ENCODE data around the gene ITM2A. TPM values are rescaled to one million over a fixed set of nuclear protein-coding genes. Genes with fewer than 3 reads are reported as not detected.

ITM2A gene
- polyA plus RNA-seq (2012; ENCODE audit: insufficient read length, low read depth) = not detected

DNA sequence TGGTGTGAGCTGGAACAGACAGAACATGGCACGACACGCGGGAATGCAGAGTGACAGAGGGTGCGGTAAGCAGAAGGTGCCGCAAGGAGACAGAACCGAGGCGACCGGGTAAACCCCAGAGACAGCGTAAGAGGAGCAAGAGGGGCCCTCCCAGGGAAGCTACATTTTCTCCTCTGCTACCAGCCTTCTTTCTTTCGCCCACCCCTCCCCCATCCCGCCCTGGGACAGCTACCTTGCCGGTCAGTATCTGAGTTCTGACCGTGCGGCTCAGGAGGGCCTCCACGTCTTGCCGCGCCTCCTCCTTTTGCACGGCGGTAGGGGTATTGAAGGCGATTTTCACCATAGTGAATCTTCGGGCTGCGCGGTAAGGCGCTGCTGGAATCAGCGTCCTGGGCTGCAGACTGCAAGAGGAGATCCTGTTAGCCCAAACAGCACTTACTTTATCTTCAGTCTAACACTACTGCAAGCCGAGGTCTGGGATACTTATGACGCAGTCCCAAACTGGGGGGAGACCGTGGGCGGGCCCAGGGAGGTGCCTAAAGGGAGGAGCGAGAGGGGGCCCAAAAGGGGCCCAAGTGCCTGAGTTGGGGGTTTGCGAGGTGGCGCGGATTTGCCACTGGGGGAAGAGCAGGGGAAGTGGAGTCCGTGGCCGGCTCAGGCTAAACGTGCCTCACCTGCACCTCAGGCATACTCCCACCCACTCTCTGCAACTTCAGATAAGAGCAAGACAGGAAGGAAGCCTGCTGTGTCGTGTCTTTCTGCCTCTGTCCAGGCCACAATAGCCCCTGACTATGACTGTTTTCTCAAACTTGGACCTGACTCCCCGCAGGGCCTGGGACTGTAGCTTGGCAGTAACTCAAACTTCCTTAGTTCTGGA lies at the start of gene ITM2A:
Gene ITM2A (minus strand): TSS at position 462 of the 877 bp plus-strand sequence. CDS start 119 bp downstream, at position 343.
- TF ChIP-seq SIN3A (IDR thresholded peaks at IDR 0.05; ENCODE audit: borderline replicate concordance, insufficient read depth, low read length) (no peak), REST (IDR thresholded peaks at IDR 0.05; ENCODE audit: insufficient read depth in 1 of 2, low read depth in 2 of 2, low read length in 2 of 2) (no peak), TAF1 (IDR thresholded peaks at IDR 0.05; ENCODE audit: borderline replicate concordance, insufficient read depth, low read length) (no peak), FOXP2 (optimal IDR thresholded peaks at IDR 0.05; ENCODE audit: borderline replicate concordance, extremely low read depth, extremely low read length, insufficient read depth) (no peak), POLR2AphosphoS5 (IDR thresholded peaks at IDR 0.05; ENCODE audit: low read depth, low read length) (no peak)

DNA sequence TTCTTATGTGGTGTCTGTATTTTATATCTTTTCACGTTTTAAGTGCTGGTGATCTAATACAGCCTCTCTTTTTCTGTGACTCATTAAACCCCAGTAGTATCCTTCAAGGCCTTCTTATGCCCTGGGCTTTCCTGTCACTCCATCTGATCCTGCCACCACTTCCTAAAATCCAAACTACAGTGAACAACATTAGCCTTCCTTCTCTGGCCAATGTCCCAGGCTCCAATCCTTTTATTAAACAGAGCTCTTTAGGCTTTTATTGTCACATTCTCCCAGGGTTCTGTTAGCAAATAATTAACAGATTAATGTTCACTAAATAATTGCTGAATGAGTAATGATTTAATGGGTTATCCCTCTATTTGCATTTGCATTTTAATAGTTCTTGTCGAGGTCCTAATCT lies 47.9 kb upstream of the ITM2A start:
- TF ChIP-seq REST (IDR thresholded peaks at IDR 0.05; ENCODE audit: insufficient read depth in 1 of 2, low read depth in 2 of 2, low read length in 2 of 2) = no peak
- no peak for TF ChIP-seq FOXP2 (optimal IDR thresholded peaks at IDR 0.05; ENCODE audit: borderline replicate concordance, extremely low read depth, extremely low read length, insufficient read depth)
- no peak for TF ChIP-seq TAF1 (IDR thresholded peaks at IDR 0.05; ENCODE audit: borderline replicate concordance, insufficient read depth, low read length)
- TF ChIP-seq SIN3A (IDR thresholded peaks at IDR 0.05; ENCODE audit: borderline replicate concordance, insufficient read depth, low read length) = no peak
- TF ChIP-seq POLR2AphosphoS5 (IDR thresholded peaks at IDR 0.05; ENCODE audit: low read depth, low read length) = no peak

- TF ChIP-seq REST (IDR thresholded peaks at IDR 0.05; ENCODE audit: insufficient read depth in 1 of 2, low read depth in 2 of 2, low read length in 2 of 2) (no peak), SIN3A (IDR thresholded peaks at IDR 0.05; ENCODE audit: borderline replicate concordance, insufficient read depth, low read length) (no peak), FOXP2 (optimal IDR thresholded peaks at IDR 0.05; ENCODE audit: borderline replicate concordance, extremely low read depth, extremely low read length, insufficient read depth) (no peak)
Observed at GRCh38 chrX:79413963-79414362, 46.8 kb upstream of the ITM2A start.

DNA sequence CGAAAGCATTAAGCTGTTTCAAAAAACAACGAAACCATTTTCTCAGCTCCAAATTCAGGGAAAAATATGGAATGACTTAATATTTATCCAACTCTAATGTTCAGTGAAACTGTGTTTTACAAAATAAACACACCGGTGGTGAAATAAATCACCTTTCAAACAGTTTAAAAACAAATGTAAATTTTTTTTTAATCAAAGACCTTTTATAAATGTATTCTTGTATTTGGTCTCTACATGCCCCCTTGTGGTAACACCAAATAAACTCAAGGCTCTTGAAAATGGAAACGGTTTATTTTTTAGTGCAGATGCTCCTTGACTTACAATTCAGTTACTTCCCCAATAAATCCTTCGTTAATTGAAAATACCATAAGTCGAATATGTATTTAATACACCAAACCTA lies 45.8 kb upstream of the ITM2A start:
- no peak for TF ChIP-seq REST (IDR thresholded peaks at IDR 0.05; ENCODE audit: insufficient read depth in 1 of 2, low read depth in 2 of 2, low read length in 2 of 2)
- no peak for TF ChIP-seq SIN3A (IDR thresholded peaks at IDR 0.05; ENCODE audit: borderline replicate concordance, insufficient read depth, low read length)

All from PFSK-1 (cell line).